Erythroblast (primary cell): ENCODE measurements around the gene GPR171.

Source experiments
- GATA1 ChIP-seq: IDR thresholded peaks from 2 replicates; pipeline ENCODE4 v1.6.1; 2011; ENCODE audit warnings: low read depth, mild to moderate bottlenecking, control low read depth, low read length, moderate library complexity
- POLR2A ChIP-seq: IDR thresholded peaks from 2 replicates; pipeline ENCODE4 v1.6.1; 2011; ENCODE audit warnings: mild to moderate bottlenecking, low read length

- TF ChIP-seq POLR2A (no peak), GATA1 (no peak)
These were observed 22.3 kb upstream of the GPR171 start for GRCh38 chr3:151225040-151225975.
